Right lobe of liver (tissue), 4 donors: Measurements from ENCODE around the gene DCTN2.
"Not testable (repeated sequence)": the region's sequence is repeated elsewhere in the genome, so short reads cannot be mapped to it uniquely, and the experiment has no call there.

Experiments used
- CTCF ChIP-seq, 4 donors: fragments of 200-600 bp in 3 of 4; fragments of 450-650 bp in 1 of 4; IDR thresholded peaks; one replicate each; pipeline versions ENCODE4 v1.5.1 to v1.8.0; 2016 to 2022; ENCODE audit warnings: antibody characterized with exemption in 4 of 4, mild to moderate bottlenecking in 2 of 4
- POLR2A ChIP-seq: fragments of 450-650 bp; IDR thresholded peaks from one replicate; pipeline ENCODE4 v1.6.1; 2017; ENCODE audit warnings: antibody characterized with exemption, mild to moderate bottlenecking
- donor health status: DM: no; HTN: no; CAD: no.
- donor health status: DM: no; HTN: no; CAD: no.
- donor health status: DM: no; HTN: yes; CAD: no.

DNA sequence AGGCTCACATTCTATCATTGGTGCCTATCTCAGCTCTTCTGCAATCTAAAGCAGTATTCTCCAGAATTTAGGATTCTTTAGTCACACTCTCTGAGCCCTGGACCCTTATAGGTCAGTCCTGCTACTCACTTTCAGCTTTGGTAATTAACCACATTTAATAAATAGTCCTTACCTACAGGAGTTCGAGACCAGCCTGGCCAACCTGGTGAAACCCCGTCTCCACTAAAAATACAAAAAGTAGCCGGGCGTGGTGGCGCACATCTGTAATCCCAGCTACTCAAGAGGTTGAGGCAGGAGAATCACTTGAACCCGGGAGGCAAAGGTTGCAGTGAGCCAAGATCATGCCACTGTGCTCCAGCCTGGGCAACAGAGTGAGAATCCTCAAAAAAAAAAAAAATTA lies 33.3 kb downstream of the DCTN2 start:
- TF ChIP-seq POLR2A; CTCF (IDR thresholded peaks at IDR 0.05): not testable (repeated sequence)
